ENCODE data around the gene PPME1.

The PPME1 gene

DNA sequence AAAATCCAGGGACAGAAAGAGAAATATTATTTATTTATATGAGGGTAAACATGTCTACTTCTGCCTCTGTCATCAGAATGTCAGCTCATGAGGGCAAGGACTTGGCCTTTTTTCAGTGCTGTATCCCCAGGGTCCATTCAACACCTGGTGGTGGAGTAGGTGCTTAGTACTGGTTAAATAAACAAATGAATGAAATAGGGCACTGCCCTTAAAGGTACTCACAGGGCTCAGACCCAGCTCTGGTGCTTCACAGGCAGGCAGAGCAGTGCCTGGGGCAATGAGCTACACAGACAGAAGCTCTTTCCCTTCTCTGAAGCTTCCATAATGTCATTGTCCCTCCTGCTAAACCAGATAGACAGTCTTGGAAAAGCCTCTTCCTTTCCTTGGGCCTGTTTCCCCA is 109.4 kb downstream of the PPME1 start:
- TF ChIP-seq, protein P1, sequence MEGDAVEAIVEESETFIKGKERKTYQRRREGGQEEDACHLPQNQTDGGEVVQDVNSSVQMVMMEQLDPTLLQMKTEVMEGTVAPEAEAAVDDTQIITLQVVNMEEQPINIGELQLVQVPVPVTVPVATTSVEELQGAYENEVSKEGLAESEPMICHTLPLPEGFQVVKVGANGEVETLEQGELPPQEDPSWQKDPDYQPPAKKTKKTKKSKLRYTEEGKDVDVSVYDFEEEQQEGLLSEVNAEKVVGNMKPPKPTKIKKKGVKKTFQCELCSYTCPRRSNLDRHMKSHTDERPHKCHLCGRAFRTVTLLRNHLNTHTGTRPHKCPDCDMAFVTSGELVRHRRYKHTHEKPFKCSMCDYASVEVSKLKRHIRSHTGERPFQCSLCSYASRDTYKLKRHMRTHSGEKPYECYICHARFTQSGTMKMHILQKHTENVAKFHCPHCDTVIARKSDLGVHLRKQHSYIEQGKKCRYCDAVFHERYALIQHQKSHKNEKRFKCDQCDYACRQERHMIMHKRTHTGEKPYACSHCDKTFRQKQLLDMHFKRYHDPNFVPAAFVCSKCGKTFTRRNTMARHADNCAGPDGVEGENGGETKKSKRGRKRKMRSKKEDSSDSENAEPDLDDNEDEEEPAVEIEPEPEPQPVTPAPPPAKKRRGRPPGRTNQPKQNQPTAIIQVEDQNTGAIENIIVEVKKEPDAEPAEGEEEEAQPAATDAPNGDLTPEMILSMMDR (conservative IDR thresholded peaks at IDR 0.05): no peak
- H3K27ac ChIP-seq: no peak overlapping the region

DNA sequence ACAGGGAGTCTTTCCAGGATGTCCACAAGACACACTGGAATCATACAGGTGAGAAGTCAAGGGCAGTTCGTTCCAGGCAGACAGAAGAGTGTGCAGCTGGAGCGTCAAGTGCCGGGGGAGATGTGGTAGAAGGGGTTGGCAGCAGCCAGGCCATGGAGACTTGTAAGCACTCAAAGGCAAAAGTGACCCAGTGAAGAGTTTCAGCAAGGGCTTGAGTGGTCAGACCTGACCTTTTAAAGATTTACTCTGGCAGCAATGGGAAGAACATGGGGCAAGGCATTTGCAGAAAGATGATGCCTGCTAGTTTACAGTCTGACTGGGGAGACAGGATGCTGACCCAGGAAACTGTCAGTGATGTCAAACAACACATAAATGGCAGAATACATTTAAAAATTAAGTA is 111.3 kb downstream of the PPME1 start:
- TF ChIP-seq, protein P1 (conservative IDR thresholded peaks at IDR 0.05): no peak
- H3K27ac ChIP-seq: no peak overlapping the region

DNA sequence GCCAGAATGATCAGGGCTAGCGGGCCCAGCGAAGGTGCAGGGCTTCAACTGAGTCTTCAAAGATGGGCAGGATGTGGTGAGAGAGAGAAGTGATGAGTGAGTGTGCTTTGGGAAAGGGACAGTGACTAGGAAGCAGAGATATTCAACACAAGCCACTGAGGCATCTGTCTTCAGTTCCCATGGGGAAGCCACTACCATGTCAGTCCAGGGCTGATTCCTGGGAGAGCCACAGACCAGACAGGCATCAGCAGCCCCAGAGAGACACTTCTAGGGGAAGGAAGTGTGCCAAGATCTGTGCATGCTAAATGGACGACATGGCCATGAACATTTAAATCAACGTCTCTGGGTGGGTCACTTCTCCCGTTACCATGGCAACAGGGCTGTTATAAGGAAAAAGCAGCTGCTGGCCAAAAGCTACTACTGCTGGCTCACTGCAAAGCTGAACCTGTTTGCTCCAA is 111.9 kb downstream of the PPME1 start:
- TF ChIP-seq, protein P1 (conservative IDR thresholded peaks at IDR 0.05): no peak
- H3K27ac ChIP-seq: no peak overlapping the region; the same call in 1 of the 2 replicates

DNA sequence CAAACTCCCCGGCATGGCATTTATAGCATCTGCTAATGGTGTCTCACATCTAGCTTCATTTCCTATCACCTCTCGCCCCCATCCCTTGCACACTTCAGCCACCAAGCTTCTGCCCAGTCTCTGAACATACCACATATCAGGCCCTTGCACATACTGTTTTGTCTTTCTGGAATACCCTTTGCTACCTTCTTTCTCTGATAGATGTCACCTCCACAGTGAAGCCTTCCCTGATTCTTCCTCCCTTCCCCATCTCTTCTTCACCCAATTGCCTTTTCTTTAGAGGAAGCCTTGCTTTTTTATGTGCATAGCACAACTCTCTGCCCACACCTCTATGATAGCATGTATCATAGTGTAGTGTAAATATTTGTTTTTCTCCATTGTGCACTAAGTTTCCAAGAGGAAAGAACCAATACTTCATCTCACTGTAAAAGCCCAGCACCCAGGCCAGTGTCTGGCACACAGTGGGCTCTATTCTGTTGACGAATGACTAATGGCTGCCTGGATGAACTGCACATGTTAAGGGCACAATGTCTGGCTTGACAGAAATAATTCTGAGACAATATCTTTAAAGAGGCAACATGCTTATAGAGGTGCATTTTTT is 112.6 kb downstream of the PPME1 start:
- peak overlapping the region; percentile 9; the same call in 1 of the 2 replicates for H3K27ac ChIP-seq

DNA sequence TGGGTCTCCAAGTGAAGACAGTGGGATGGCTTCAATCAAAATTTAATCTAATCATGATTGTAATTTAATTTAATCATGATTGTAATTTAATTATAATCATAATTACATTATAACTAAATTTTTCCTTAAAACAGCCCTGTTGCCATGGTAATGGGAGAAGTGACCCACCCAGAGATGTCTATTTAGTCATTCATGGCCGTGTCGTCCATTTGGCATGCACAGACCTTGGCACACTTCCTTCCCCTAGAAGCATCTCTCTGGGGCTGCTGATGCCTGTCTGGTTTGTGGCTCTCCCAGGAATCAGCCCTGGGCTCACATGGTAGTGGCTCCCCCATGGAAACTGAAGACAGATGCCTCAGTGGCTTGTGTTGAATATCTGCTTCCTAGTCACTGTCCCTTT is 113.4 kb downstream of the PPME1 start:
- TF ChIP-seq, protein P1 (conservative IDR thresholded peaks at IDR 0.05): no peak
- peak overlapping the region; percentile 9; the same call in 1 of the 2 replicates for H3K27ac ChIP-seq

More for the DNA sequence above, 112.6 kb downstream of the PPME1 start:
- TF ChIP-seq, protein P1 (conservative IDR thresholded peaks at IDR 0.05): no peak

DNA sequence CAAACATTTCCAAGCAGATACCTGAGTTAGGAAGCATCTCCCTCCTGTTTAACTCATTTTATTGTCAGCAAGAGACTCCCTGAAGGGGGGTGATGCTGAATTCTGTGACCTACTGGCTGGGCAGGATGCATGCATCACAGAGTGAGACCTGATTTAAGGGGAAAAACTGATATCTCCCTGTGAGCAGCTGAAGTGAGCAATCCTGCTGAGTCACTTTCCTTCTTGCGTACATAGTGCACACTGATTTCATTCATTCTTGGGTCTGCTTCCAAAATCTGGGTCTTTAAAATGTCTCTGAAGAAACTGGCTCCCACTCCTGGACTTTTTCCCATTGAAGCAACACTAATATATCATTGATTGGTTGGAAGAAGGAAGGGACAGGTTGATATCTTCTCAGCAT is 117.1 kb downstream of the PPME1 start:
- H3K27ac ChIP-seq: peak overlapping the region; percentile 8; the same call in 1 of the 2 replicates

DNA sequence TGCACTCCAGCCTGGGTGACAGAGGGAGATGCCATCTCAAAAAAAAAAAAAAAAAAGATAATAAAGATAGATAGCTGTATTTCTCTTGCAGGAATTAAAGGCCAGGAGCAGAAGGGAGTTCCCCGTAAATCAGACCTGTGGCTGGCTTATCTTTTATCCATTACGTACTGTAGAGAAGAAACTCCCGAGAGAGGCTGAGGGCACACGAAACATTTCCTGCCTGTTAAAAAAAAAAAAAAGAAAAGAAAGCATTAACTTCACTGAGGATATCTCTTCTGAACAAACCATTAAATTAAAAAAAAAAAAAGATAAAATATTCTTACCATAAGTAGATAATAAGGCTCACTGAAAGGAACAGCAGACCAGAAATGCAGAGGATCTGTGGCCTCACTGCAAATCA is 117.8 kb downstream of the PPME1 start:
- peak overlapping the region; percentile 8; the same call in 1 of the 2 replicates for H3K27ac ChIP-seq
- TF ChIP-seq, protein P1 (conservative IDR thresholded peaks at IDR 0.05): no peak

More for the DNA sequence above, 117.1 kb downstream of the PPME1 start:
- TF ChIP-seq, protein P1 (conservative IDR thresholded peaks at IDR 0.05): no peak

All from VCaP (cell line).